Peyer's patch (tissue), 4 donors: ENCODE results near the gene EPHA1.

Experiments
- POLR2A ChIP-seq, 2 donors: fragments of 450-650 bp; IDR thresholded peaks; one replicate each; pipeline ENCODE4 v1.5.1; 2017; ENCODE audit warnings: antibody characterized with exemption in 2 of 2, mild to moderate bottlenecking in 2 of 2, moderate library complexity in 2 of 2
- TF ChIP-seq, protein P1 (sequence below), 6 experiments: fragments of 450-650 bp in 4 of 6; fragments of 200-600 bp in 2 of 6; sonication (generic) in 1 of 6; IDR thresholded peaks; one replicate each; pipeline ENCODE4 v1.5.1; 2017 to 2019; ENCODE audit warnings: antibody characterized with exemption in 6 of 6, mild to moderate bottlenecking in 3 of 6, moderate library complexity in 1 of 6

- TF ChIP-seq, protein P1, sequence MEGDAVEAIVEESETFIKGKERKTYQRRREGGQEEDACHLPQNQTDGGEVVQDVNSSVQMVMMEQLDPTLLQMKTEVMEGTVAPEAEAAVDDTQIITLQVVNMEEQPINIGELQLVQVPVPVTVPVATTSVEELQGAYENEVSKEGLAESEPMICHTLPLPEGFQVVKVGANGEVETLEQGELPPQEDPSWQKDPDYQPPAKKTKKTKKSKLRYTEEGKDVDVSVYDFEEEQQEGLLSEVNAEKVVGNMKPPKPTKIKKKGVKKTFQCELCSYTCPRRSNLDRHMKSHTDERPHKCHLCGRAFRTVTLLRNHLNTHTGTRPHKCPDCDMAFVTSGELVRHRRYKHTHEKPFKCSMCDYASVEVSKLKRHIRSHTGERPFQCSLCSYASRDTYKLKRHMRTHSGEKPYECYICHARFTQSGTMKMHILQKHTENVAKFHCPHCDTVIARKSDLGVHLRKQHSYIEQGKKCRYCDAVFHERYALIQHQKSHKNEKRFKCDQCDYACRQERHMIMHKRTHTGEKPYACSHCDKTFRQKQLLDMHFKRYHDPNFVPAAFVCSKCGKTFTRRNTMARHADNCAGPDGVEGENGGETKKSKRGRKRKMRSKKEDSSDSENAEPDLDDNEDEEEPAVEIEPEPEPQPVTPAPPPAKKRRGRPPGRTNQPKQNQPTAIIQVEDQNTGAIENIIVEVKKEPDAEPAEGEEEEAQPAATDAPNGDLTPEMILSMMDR (IDR thresholded peaks at IDR 0.05) = no peak
- TF ChIP-seq POLR2A (IDR thresholded peaks at IDR 0.05) = no peak
Observed at GRCh38 chr7:143379611-143380259, 28.9 kb downstream of the EPHA1 start.
